ENCODE data around the gene NRIP1.

GRCh38 chr21:15039607-15040299 is 25.0 kb downstream of the NRIP1 start:
- TF ChIP-seq CTCF (IDR thresholded peaks at IDR 0.05), result no peak
- no peak for TF ChIP-seq POLR2A (IDR thresholded peaks at IDR 0.05)
